ENCODE data around the gene RAPGEF4. TPM values are rescaled to one million over a fixed set of nuclear protein-coding genes. Genes with fewer than 3 reads are reported as not detected.

The RAPGEF4 gene
- total RNA-seq, 4 donors from 2014 or later, result 1.4 to 5.5 (median 1.8) TPM

GRCh38 chr2:172993139-172993538 is 257.5 kb downstream of the RAPGEF4 start:
- no peak for DNase-seq

GRCh38 chr2:172993931-172994717 is 258.5 kb downstream of the RAPGEF4 start:
- no peaks in the 10 kb centered on the region for H3K9me3 ChIP-seq
- ATAC-seq (no peak), DNase-seq (no peak)
- in situ Hi-C loops (cut with MboI; ENCODE audit: low sequenced_read_pairs in 4 of 4) (no loop called here), intact Hi-C loops (cut with DNase I; ENCODE audit: low total_unique reads) (no loop called here)
- H3K27ac ChIP-seq, result no peak overlapping the region
- no peaks in the 10 kb centered on the region for H3K36me3 ChIP-seq
- peaks cover 16 to 25% of the 10 kb centered on the region in 2 donors for H3K4me1 ChIP-seq
- H3K4me3 ChIP-seq, result no peak overlapping the region
- no peaks in the 10 kb centered on the region for H3K27me3 ChIP-seq
- TF ChIP-seq POLR2A (IDR thresholded peaks at IDR 0.05), result no peak
- no peak for TF ChIP-seq CTCF (IDR thresholded peaks at IDR 0.05 in 4 of 5, conservative IDR thresholded peaks at IDR 0.05 in 1 of 5)

More at GRCh38 chr2:172993139-172993538, 257.5 kb downstream of the RAPGEF4 start:
- H3K36me3 ChIP-seq, result no peaks in the 10 kb centered on the region
- H3K9me3 ChIP-seq, result no peaks in the 10 kb centered on the region
- H3K4me1 ChIP-seq, result peaks cover 6 to 18% of the 10 kb centered on the region in 2 donors
- no peaks in the 10 kb centered on the region for H3K27me3 ChIP-seq
- H3K4me3 ChIP-seq, result no peak overlapping the region
- H3K27ac ChIP-seq, result no peak overlapping the region
- TF ChIP-seq POLR2A (IDR thresholded peaks at IDR 0.05) (no peak), CTCF (IDR thresholded peaks at IDR 0.05 in 4 of 5, conservative IDR thresholded peaks at IDR 0.05 in 1 of 5) (no peak)
- in situ Hi-C loops (cut with MboI; ENCODE audit: low sequenced_read_pairs in 4 of 4) (no loop called here), intact Hi-C loops (cut with DNase I; ENCODE audit: low total_unique reads) (no loop called here)
- ATAC-seq, result no peak

- no peak overlapping the region for H3K27ac ChIP-seq
- in situ Hi-C loops (cut with MboI; ENCODE audit: low sequenced_read_pairs in 4 of 4), result no loop called here
- TF ChIP-seq CTCF (IDR thresholded peaks at IDR 0.05 in 4 of 5, conservative IDR thresholded peaks at IDR 0.05 in 1 of 5), result no peak
- no peaks in the 10 kb centered on the region for H3K36me3 ChIP-seq
- DNase-seq (no peak), ATAC-seq (no peak)
- peaks cover 18 to 32% of the 10 kb centered on the region in 2 donors for H3K4me1 ChIP-seq
- no peaks in the 10 kb centered on the region for H3K27me3 ChIP-seq
- no peaks in the 10 kb centered on the region for H3K9me3 ChIP-seq
- no peak overlapping the region for H3K4me3 ChIP-seq
- intact Hi-C loops (cut with DNase I; ENCODE audit: low total_unique reads), result no loop called here
Observed at GRCh38 chr2:172994864-172995263, 259.2 kb downstream of the RAPGEF4 start.

GRCh38 chr2:172995323-172996244 is 259.9 kb downstream of the RAPGEF4 start:
- TF ChIP-seq CTCF (IDR thresholded peaks at IDR 0.05 in 4 of 5, conservative IDR thresholded peaks at IDR 0.05 in 1 of 5) (no peak), POLR2A (IDR thresholded peaks at IDR 0.05) (no peak)
- in situ Hi-C loops (cut with MboI; ENCODE audit: low sequenced_read_pairs in 4 of 4), result no loop called here
- Histone ChIP-seq H3K27ac (no peak overlapping the region), H3K27me3 (no peaks in the 10 kb centered on the region), H3K4me1 (peaks cover 26 to 40% of the 10 kb centered on the region in 2 donors), H3K9me3 (no peaks in the 10 kb centered on the region), H3K4me3 (no peak overlapping the region), H3K36me3 (no peaks in the 10 kb centered on the region)
- no peak for DNase-seq
- no peak for ATAC-seq
- intact Hi-C loops (cut with DNase I; ENCODE audit: low total_unique reads), result no loop called here
